ENCODE data around the gene PVALEF. TPM values are rescaled to one million over a fixed set of nuclear protein-coding genes. Genes with fewer than 3 reads are reported as not detected.

Gene PVALEF
- total RNA-seq, 1 donor from 2014 or later, result not detected

- peaks cover 1% of the 10 kb centered on the region for H3K36me3 Mint-ChIP-seq (ENCODE audit: low read depth)
- no peaks in the 10 kb centered on the region for H3K27me3 Mint-ChIP-seq (ENCODE audit: low read depth)
- H3K9me3 Mint-ChIP-seq (ENCODE audit: low read depth), result peaks cover 19% of the 10 kb centered on the region
- TF ChIP-seq CTCF (IDR thresholded peaks at IDR 0.05), result peak; percentile 12
- H3K27ac Mint-ChIP-seq (ENCODE audit: unreplicated experiment), result no peak overlapping the region
- DNase-seq (ENCODE audit: low spot score), result no peak
- H3K4me3 Mint-ChIP-seq (ENCODE audit: unreplicated experiment), result no peak overlapping the region
- peaks cover 7% of the 10 kb centered on the region for H3K4me1 Mint-ChIP-seq (ENCODE audit: low read depth)
These were observed 11.4 kb downstream of the PVALEF start for GRCh38 chr17:81176666-81177065.

GRCh38 chr17:81178136-81179091, 13.1 kb downstream of the PVALEF start:
- Mint-ChIP-seq H3K36me3 (ENCODE audit: low read depth) (peaks cover 1% of the 10 kb centered on the region), H3K4me1 (ENCODE audit: low read depth) (peaks cover 1% of the 10 kb centered on the region), H3K9me3 (ENCODE audit: low read depth) (peaks cover 18% of the 10 kb centered on the region), H3K27ac (ENCODE audit: unreplicated experiment) (no peak overlapping the region), H3K27me3 (ENCODE audit: low read depth) (no peaks in the 10 kb centered on the region), H3K4me3 (ENCODE audit: unreplicated experiment) (no peak overlapping the region)
- TF ChIP-seq CTCF (IDR thresholded peaks at IDR 0.05), result no peak
- no peak for DNase-seq (ENCODE audit: low spot score)

GRCh38 chr17:81179220-81179619, 13.9 kb downstream of the PVALEF start:
- no peak for TF ChIP-seq CTCF (IDR thresholded peaks at IDR 0.05)
- Mint-ChIP-seq H3K4me1 (ENCODE audit: low read depth) (no peaks in the 10 kb centered on the region), H3K27ac (ENCODE audit: unreplicated experiment) (no peak overlapping the region), H3K9me3 (ENCODE audit: low read depth) (peaks cover 11% of the 10 kb centered on the region), H3K4me3 (ENCODE audit: unreplicated experiment) (no peak overlapping the region), H3K36me3 (ENCODE audit: low read depth) (peaks cover 1% of the 10 kb centered on the region), H3K27me3 (ENCODE audit: low read depth) (no peaks in the 10 kb centered on the region)
- no peak for DNase-seq (ENCODE audit: low spot score)

- Mint-ChIP-seq H3K27ac (ENCODE audit: unreplicated experiment) (no peak overlapping the region), H3K9me3 (ENCODE audit: low read depth) (peaks cover 11% of the 10 kb centered on the region), H3K27me3 (ENCODE audit: low read depth) (no peaks in the 10 kb centered on the region), H3K36me3 (ENCODE audit: low read depth) (peaks cover 1% of the 10 kb centered on the region), H3K4me1 (ENCODE audit: low read depth) (no peaks in the 10 kb centered on the region), H3K4me3 (ENCODE audit: unreplicated experiment) (no peak overlapping the region)
- no peak for TF ChIP-seq CTCF (IDR thresholded peaks at IDR 0.05)
- no peak for DNase-seq (ENCODE audit: low spot score)
These were observed 14.6 kb downstream of the PVALEF start for GRCh38 chr17:81179861-81180260.

- no peak overlapping the region for H3K4me3 Mint-ChIP-seq (ENCODE audit: unreplicated experiment)
- H3K27ac Mint-ChIP-seq (ENCODE audit: unreplicated experiment), result no peak overlapping the region
- no peaks in the 10 kb centered on the region for H3K27me3 Mint-ChIP-seq (ENCODE audit: low read depth)
- H3K36me3 Mint-ChIP-seq (ENCODE audit: low read depth), result peaks cover 1% of the 10 kb centered on the region
- no peak for DNase-seq (ENCODE audit: low spot score)
- no peaks in the 10 kb centered on the region for H3K4me1 Mint-ChIP-seq (ENCODE audit: low read depth)
- no peak for TF ChIP-seq CTCF (IDR thresholded peaks at IDR 0.05)
- no peaks in the 10 kb centered on the region for H3K9me3 Mint-ChIP-seq (ENCODE audit: low read depth)
These were observed 15.8 kb downstream of the PVALEF start for GRCh38 chr17:81180836-81181810.

All from chondrocyte (in vitro differentiated cells).